HUES6 (cell line): ENCODE results near the gene ARHGAP25.

ENCODE experiments used
- H3K27ac ChIP-seq: 2 replicates; pipeline ENCODE4 v1.7.0; 2013; ENCODE audit warnings: low read depth, mild to moderate bottlenecking, low read length, inconsistent platforms
- H3K27me3 ChIP-seq: 2 replicates; pipeline ENCODE4 v1.6.1; 2013; ENCODE audit warnings: low read length; ENCODE audit not compliant: control insufficient read depth, insufficient read depth
- H3K36me3 ChIP-seq: 2 replicates; pipeline ENCODE4 v1.6.1; 2013; ENCODE audit warnings: low read length; ENCODE audit not compliant: control insufficient read depth, insufficient read depth
- H3K4me1 ChIP-seq: 2 replicates; pipeline ENCODE4 v1.6.1; 2013; ENCODE audit warnings: low read length; ENCODE audit not compliant: control insufficient read depth, insufficient read depth
- H3K4me3 ChIP-seq: 2 replicates; pipeline ENCODE4 v1.5.1; 2013; ENCODE audit warnings: low read depth, low read length
- H3K9ac ChIP-seq: one replicate; pipeline ENCODE4 v1.6.1; 2013; ENCODE audit warnings: mild to moderate bottlenecking, low read length
- H3K9me3 ChIP-seq: 2 replicates; pipeline ENCODE4 v1.6.1; 2013; ENCODE audit warnings: low read depth, low read length; ENCODE audit not compliant: control insufficient read depth, insufficient read depth

The ARHGAP25 gene

DNA sequence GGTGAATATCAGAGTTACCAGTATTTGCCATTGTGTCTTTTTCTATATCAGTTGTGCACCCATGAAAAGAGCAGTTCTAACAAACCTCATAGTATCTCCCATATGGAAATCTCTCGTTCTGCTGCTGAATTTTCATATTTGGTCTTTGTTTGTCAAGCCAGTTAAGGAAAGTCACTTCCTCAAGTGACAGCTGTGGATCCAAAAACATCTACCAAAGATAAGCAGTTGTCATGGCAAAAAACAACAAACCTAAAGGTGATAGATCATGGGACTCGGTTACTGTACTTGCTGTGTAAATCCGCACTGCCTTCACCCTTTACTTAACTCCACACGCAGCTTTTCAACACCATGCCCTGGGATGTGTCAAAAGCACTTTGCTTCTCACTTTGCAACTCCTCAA lies 119.3 kb downstream of the ARHGAP25 start:
- no peak overlapping the region for H3K9ac ChIP-seq
- H3K27me3 ChIP-seq: no peaks in the 10 kb centered on the region
- no peak overlapping the region for H3K4me3 ChIP-seq
- H3K4me1 ChIP-seq: peaks cover 11% of the 10 kb centered on the region; the same call in 1 of the 2 replicates
- H3K27ac ChIP-seq: no peak overlapping the region
- no peaks in the 10 kb centered on the region for H3K9me3 ChIP-seq
- H3K36me3 ChIP-seq: no peaks in the 10 kb centered on the region

GRCh38 chr2:68854476-68854875 lies 119.9 kb downstream of the ARHGAP25 start:
- Histone ChIP-seq H3K27me3 (no peaks in the 10 kb centered on the region), H3K4me3 (no peak overlapping the region), H3K27ac (no peak overlapping the region), H3K9me3 (no peaks in the 10 kb centered on the region), H3K36me3 (no peaks in the 10 kb centered on the region), H3K4me1 (peaks cover 15% of the 10 kb centered on the region; the same call in 1 of the 2 replicates), H3K9ac (no peak overlapping the region)

DNA sequence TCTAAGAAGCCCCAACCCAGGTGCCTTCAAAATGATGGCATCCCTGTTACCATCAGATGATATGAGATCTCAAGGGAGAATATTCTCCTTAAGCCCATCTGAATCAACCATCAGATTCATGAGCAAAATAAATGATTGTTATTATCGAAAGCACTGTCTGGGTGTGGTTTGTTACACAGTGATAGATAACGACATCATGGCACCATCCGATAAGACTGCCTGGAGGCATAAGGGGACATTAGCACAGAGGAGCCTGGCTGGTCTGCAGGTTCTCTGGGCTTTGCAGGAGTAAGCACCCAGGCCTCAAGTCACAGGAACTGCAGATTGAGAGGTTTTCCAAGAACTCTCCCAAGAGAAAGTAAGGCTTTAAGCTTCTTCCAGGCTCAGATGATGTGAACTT lies 120.9 kb downstream of the ARHGAP25 start:
- Histone ChIP-seq H3K27me3 (no peaks in the 10 kb centered on the region), H3K4me3 (no peak overlapping the region), H3K36me3 (no peaks in the 10 kb centered on the region), H3K4me1 (peaks cover 15% of the 10 kb centered on the region; the same call in 1 of the 2 replicates), H3K27ac (no peak overlapping the region), H3K9ac (no peak overlapping the region), H3K9me3 (no peaks in the 10 kb centered on the region)

GRCh38 chr2:68857202-68857845 lies 122.7 kb downstream of the ARHGAP25 start:
- H3K36me3 ChIP-seq: no peaks in the 10 kb centered on the region
- H3K4me1 ChIP-seq: peaks cover 13% of the 10 kb centered on the region; the same call in 1 of the 2 replicates
- H3K4me3 ChIP-seq: no peak overlapping the region
- no peak overlapping the region for H3K9ac ChIP-seq
- H3K27ac ChIP-seq: no peak overlapping the region
- no peaks in the 10 kb centered on the region for H3K9me3 ChIP-seq
- no peaks in the 10 kb centered on the region for H3K27me3 ChIP-seq

GRCh38 chr2:68857855-68858456 lies 123.3 kb downstream of the ARHGAP25 start:
- Histone ChIP-seq H3K4me1 (peaks cover 13% of the 10 kb centered on the region; the same call in 1 of the 2 replicates), H3K4me3 (no peak overlapping the region), H3K27ac (no peak overlapping the region), H3K9me3 (no peaks in the 10 kb centered on the region), H3K9ac (no peak overlapping the region), H3K36me3 (no peaks in the 10 kb centered on the region), H3K27me3 (no peaks in the 10 kb centered on the region)

GRCh38 chr2:68860111-68860510 lies 125.5 kb downstream of the ARHGAP25 start:
- no peaks in the 10 kb centered on the region for H3K9me3 ChIP-seq
- H3K9ac ChIP-seq: no peak overlapping the region
- no peaks in the 10 kb centered on the region for H3K27me3 ChIP-seq
- H3K27ac ChIP-seq: no peak overlapping the region
- H3K4me1 ChIP-seq: peaks cover 13% of the 10 kb centered on the region; the same call in 1 of the 2 replicates
- H3K36me3 ChIP-seq: no peaks in the 10 kb centered on the region
- H3K4me3 ChIP-seq: no peak overlapping the region

DNA sequence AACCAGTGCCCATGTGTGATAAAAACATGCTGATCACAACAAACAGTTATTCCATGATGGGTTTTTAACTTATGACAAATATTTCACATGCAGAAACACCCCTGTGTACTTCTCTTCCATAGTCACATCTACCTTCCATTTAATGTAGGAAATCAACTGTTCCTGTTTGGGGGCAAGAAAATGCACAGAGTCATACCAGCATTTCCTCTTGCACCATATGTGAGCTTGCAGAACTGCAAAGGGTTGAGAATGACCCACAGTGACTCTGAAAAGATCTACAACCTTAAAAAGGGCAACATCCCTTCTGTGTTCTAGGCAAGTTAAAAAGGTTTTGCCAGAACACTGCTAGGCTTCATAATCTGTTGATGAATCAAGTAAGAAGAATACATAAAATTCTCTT lies 126.7 kb downstream of the ARHGAP25 start:
- H3K36me3 ChIP-seq: no peaks in the 10 kb centered on the region
- H3K9ac ChIP-seq: no peak overlapping the region
- H3K9me3 ChIP-seq: no peaks in the 10 kb centered on the region
- H3K4me3 ChIP-seq: no peak overlapping the region
- H3K4me1 ChIP-seq: peaks cover 13% of the 10 kb centered on the region; the same call in 1 of the 2 replicates
- H3K27me3 ChIP-seq: no peaks in the 10 kb centered on the region
- H3K27ac ChIP-seq: no peak overlapping the region

- no peaks in the 10 kb centered on the region for H3K9me3 ChIP-seq
- no peak overlapping the region for H3K9ac ChIP-seq
- H3K4me3 ChIP-seq: no peak overlapping the region
- no peak overlapping the region for H3K27ac ChIP-seq
- H3K4me1 ChIP-seq: peaks cover 13% of the 10 kb centered on the region; the same call in 1 of the 2 replicates
- no peaks in the 10 kb centered on the region for H3K36me3 ChIP-seq
- no peaks in the 10 kb centered on the region for H3K27me3 ChIP-seq
Measured at GRCh38 chr2:68862889-68863288, 128.3 kb downstream of the ARHGAP25 start.

- no peaks in the 10 kb centered on the region for H3K36me3 ChIP-seq
- H3K9ac ChIP-seq: no peak overlapping the region
- H3K27me3 ChIP-seq: no peaks in the 10 kb centered on the region
- no peak overlapping the region for H3K27ac ChIP-seq
- no peaks in the 10 kb centered on the region for H3K9me3 ChIP-seq
- peaks cover 7% of the 10 kb centered on the region; the same call in 1 of the 2 replicates for H3K4me1 ChIP-seq
- no peak overlapping the region for H3K4me3 ChIP-seq
Measured at GRCh38 chr2:68863996-68864395, 129.4 kb downstream of the ARHGAP25 start.

GRCh38 chr2:68865108-68865507 lies 130.5 kb downstream of the ARHGAP25 start:
- no peak overlapping the region for H3K4me3 ChIP-seq
- no peak overlapping the region for H3K9ac ChIP-seq
- no peaks in the 10 kb centered on the region for H3K9me3 ChIP-seq
- H3K27ac ChIP-seq: no peak overlapping the region
- H3K27me3 ChIP-seq: no peaks in the 10 kb centered on the region
- no peaks in the 10 kb centered on the region for H3K36me3 ChIP-seq
- H3K4me1 ChIP-seq: no peaks in the 10 kb centered on the region

- no peaks in the 10 kb centered on the region for H3K9me3 ChIP-seq
- no peak overlapping the region for H3K9ac ChIP-seq
- H3K36me3 ChIP-seq: no peaks in the 10 kb centered on the region
- no peaks in the 10 kb centered on the region for H3K27me3 ChIP-seq
- H3K4me1 ChIP-seq: no peaks in the 10 kb centered on the region
- H3K4me3 ChIP-seq: no peak overlapping the region
- H3K27ac ChIP-seq: no peak overlapping the region
Measured at GRCh38 chr2:68870215-68870614, 135.6 kb downstream of the ARHGAP25 start.
